Naive B cell (primary cell): ENCODE data around the gene LGALS3BP. TPM values are rescaled to one million over a fixed set of nuclear protein-coding genes. Genes with fewer than 3 reads are reported as not detected.
A peak's percentile ranks its signal among the peaks of the same experiment; 100 is the strongest.

Experiments
- ATAC-seq, 2 donors: fragments of 150-1000 bp; cut with Tn5 transposase; 2 replicates each; pipeline ENCODE4 v1.10.0; 2021; ENCODE audit warnings: low read depth in 2 of 2, mild to moderate bottlenecking in 2 of 2, moderate library complexity in 2 of 2
- DNase-seq: peaks from one replicate; pipeline ENCODE4 v3.0.0; 2022
- H3K27ac Mint-ChIP-seq, 6 donors: one replicate each; pipeline ENCODE4 v1.8.0; 2020 to 2022; ENCODE audit warnings: mild to moderate bottlenecking in 6 of 6, mixed read lengths in 6 of 6, moderate library complexity in 5 of 6, inconsistent platforms in 2 of 6
- H3K27me3 Mint-ChIP-seq, 3 donors: one replicate each; pipeline ENCODE4 v1.8.0; 2021 to 2022; ENCODE audit warnings: mixed read lengths in 3 of 3, mild to moderate bottlenecking in 1 of 3
- H3K36me3 Mint-ChIP-seq, 2 donors: one replicate each; pipeline ENCODE4 v1.8.0; 2020 to 2022; ENCODE audit warnings: mixed read lengths in 2 of 2, inconsistent platforms in 1 of 2, mild to moderate bottlenecking in 1 of 2
- H3K4me1 Mint-ChIP-seq, 3 donors: one replicate each; pipeline ENCODE4 v1.8.0; 2020 to 2022; ENCODE audit warnings: mixed read lengths in 3 of 3, inconsistent platforms in 1 of 3, mild to moderate bottlenecking in 1 of 3, moderate library complexity in 1 of 3
- H3K4me3 Mint-ChIP-seq, 8 donors: one replicate each; pipeline ENCODE4 v1.8.0; 2020 to 2022; ENCODE audit warnings: mild to moderate bottlenecking in 8 of 8, mixed read lengths in 8 of 8, moderate library complexity in 8 of 8, inconsistent platforms in 2 of 8
- H3K9me3 Mint-ChIP-seq, 7 donors: one replicate each; pipeline ENCODE4 v1.8.0; 2020 to 2022; ENCODE audit warnings: mixed read lengths in 7 of 7, mild to moderate bottlenecking in 5 of 7, inconsistent platforms in 2 of 7, moderate library complexity in 1 of 7
- polyA plus RNA-seq, 6 donors: library from polyadenylated mRNA; unstranded; fragments of 300-500 nt; fragmentation: Illumina TruSeq; gene quantifications; one replicate each; pipeline ENCODE4 v1.2.3, GENCODE V29; 2021; ENCODE audit warnings: low read depth in 6 of 6

The LGALS3BP gene
- polyA plus RNA-seq, 6 donors from 2014 or later = 1.2 to 17.1 (median 3.7) TPM

DNA sequence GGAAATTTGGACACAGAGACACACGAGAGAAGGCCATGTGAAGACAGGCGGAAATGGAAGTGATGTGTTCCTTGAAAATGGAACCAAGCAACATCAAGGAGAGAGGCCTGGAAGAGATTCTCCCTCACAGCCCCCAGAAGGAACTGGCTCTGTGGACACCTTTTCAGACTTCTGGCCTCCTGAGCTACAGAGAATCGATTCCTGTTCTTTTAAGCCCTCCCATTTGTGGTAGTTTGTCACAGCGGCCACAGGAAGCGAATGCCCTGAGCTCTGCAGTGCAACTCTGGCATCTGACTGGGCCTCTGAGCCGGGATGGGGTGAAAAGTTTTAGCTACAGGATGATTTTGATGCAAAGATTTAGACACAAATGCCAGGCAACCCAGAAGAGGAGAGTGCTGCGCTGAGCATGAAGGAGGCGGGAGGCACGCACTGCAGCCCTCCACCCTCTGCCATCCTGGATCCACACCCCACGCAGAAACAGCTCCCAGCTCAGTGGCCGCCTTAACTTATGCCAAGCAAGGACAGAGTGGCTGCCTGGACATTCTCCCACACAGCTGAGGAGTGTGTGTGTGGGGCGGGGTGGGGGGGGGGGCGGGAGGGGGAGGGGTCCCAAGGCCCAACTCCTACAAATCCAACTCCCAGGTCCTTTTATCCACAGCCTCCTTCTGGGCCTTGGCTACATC is 56.8 kb downstream of the LGALS3BP start:
- Mint-ChIP-seq H3K9me3 (no peaks in the 10 kb centered on the region), H3K4me3 (peak overlapping the region; percentile 60 to 96 (median 86)), H3K36me3 (no peaks in the 10 kb centered on the region), H3K4me1 (peaks cover 24 to 38% (median 31%) of the 10 kb centered on the region in 3 donors), H3K27ac (peak overlapping the region; percentile 88 to 96 (median 90)), H3K27me3 (peaks cover 0 to 6% (median 4%) of the 10 kb centered on the region in 3 donors)
- DNase-seq (no peak), ATAC-seq (no peak)

DNA sequence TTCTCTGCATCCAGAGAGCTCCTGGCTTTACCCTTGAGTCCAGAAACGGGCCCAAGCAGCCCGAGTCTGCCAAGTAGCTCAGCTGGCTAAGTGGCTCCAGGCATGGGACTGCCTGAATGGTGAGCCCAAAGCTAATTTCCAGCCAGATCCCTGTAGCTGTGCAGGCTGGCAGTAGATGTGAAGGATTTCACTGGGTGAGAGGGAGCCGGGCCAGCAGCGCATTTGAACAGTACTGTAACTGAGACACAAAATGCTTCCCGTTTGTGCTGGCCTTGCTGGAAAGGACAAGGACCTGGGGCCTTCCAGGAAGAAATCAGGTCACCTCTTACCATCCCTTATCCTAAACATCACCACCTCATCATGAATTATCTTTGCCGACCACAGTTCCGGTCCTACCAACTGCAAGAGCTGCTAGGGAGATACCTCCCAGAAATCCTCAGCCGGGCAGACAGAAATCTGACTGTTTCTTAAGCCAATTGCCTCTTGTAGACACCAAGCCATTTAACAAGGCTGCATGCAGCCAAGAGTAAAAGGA is 58.2 kb downstream of the LGALS3BP start:
- Mint-ChIP-seq H3K36me3 (no peaks in the 10 kb centered on the region), H3K27me3 (peaks cover 0 to 4% (median under 1%) of the 10 kb centered on the region in 3 donors), H3K9me3 (no peaks in the 10 kb centered on the region), H3K4me1 (peaks cover 32 to 48% (median 41%) of the 10 kb centered on the region in 3 donors), H3K27ac (no peak overlapping the region), H3K4me3 (peak overlapping the region in 3 of 8 donors; percentile 1 to 58 (median 49))
- DNase-seq (no peak), ATAC-seq (no peak)

Other genes with a start within 250 kb of the LGALS3BP start
- gene CYTH1, start 197.7 kb downstream of the LGALS3BP start, polyA plus RNA-seq = 100 to 1,000 TPM; 165 to 235 (median 190) TPM
- gene USP36, start 139.1 kb downstream of the LGALS3BP start, polyA plus RNA-seq = 10 to 100 TPM; 14.9 to 37.9 (median 24.5) TPM
- 1 to 10 TPM in 5 of 6 donors, not detected in 1; 1.3 to 2.9 (median 1.6) TPM for gene CEP295NL, start 76.7 kb downstream of the LGALS3BP start, polyA plus RNA-seq
- gene TIMP2, start 54.5 kb downstream of the LGALS3BP start, polyA plus RNA-seq = 1 to 10 TPM in 1 of 6 donors, under 1 TPM in 5; 0.40 to 1.1 (median 0.65) TPM
- gene CANT1, start 29.8 kb upstream of the LGALS3BP start, polyA plus RNA-seq = 1 to 10 TPM; 3.7 to 9.7 (median 6.0) TPM
- not detected for gene C1QTNF1, start 44.2 kb upstream of the LGALS3BP start, polyA plus RNA-seq
- gene ENGASE, start 94.9 kb upstream of the LGALS3BP start, polyA plus RNA-seq = 1 to 10 TPM; 1.4 to 7.4 (median 3.6) TPM